ENCODE data around the gene CCM2. TPM values are rescaled to one million over a fixed set of nuclear protein-coding genes. Genes with fewer than 3 reads are reported as not detected.

CCM2 gene
- total RNA-seq, 2 experiments from 2014 or later: 48.8 to 52.8 TPM

GRCh38 chr7:45107356-45107755, 107.4 kb downstream of the CCM2 start:
- DNase-seq: no peak
- Mint-ChIP-seq H3K4me1 (ENCODE audit: low read depth) (peaks cover 55% of the 10 kb centered on the region), H3K36me3 (ENCODE audit: low read depth) (peaks cover 89% of the 10 kb centered on the region), H3K4me3 (peak overlapping the region; percentile 40), H3K27ac (peak overlapping the region; percentile 76), H3K27me3 (no peaks in the 10 kb centered on the region), H3K9me3 (no peaks in the 10 kb centered on the region)
- peaks cover 69% of the 10 kb centered on the region for H3K36me3 ChIP-seq (ENCODE audit: insufficient read depth, low read length)
- ATAC-seq (ENCODE audit: poor library complexity): no peak
- no peak for TF ChIP-seq CTCF (IDR thresholded peaks at IDR 0.05)
- no peak overlapping the region for H3K27ac ChIP-seq (ENCODE audit: low read depth in 1 of 2, low read length in 2 of 2)
- no peak overlapping the region for H3K4me3 ChIP-seq (ENCODE audit: low read length)
- no peaks in the 10 kb centered on the region for H3K27me3 ChIP-seq (ENCODE audit: control insufficient read depth in 1 of 2, insufficient read depth in 2 of 2, low read length in 2 of 2)
- CTCF ChIA-PET: interaction anchor here (2.2 kb wide), 1 partner anchor 15 kb away, joined by 5 read pairs; no protein-coding TSS in a partner anchor
- H3K9me3 ChIP-seq (ENCODE audit: control insufficient read depth in 1 of 2, insufficient read depth in 1 of 2, low read length in 2 of 2): no peaks in the 10 kb centered on the region
- intact Hi-C loops (cut with DNase I, micrococcal nuclease): no loop called here
- H3K4me1 ChIP-seq (ENCODE audit: insufficient read depth, low read length): peaks cover 74% of the 10 kb centered on the region
- POLR2A ChIA-PET: no interaction called here

- Mint-ChIP-seq H3K9me3 (no peaks in the 10 kb centered on the region), H3K27me3 (no peaks in the 10 kb centered on the region), H3K36me3 (ENCODE audit: low read depth) (peaks cover 76% of the 10 kb centered on the region), H3K4me1 (ENCODE audit: low read depth) (peaks cover 61% of the 10 kb centered on the region), H3K27ac (peak overlapping the region; percentile 76), H3K4me3 (peak overlapping the region; percentile 58)
- DNase-seq: peak in 1 of 14 experiments; percentile 11
- POLR2A ChIA-PET: no interaction called here
- no peak for TF ChIP-seq CTCF (IDR thresholded peaks at IDR 0.05)
- CTCF ChIA-PET: no interaction called here
- Histone ChIP-seq H3K27ac (ENCODE audit: low read depth in 1 of 2, low read length in 2 of 2) (peak overlapping the region in 1 of 2 donors; percentile 10), H3K9me3 (ENCODE audit: control insufficient read depth in 1 of 2, insufficient read depth in 1 of 2, low read length in 2 of 2) (no peaks in the 10 kb centered on the region), H3K4me3 (ENCODE audit: low read length) (no peak overlapping the region), H3K36me3 (ENCODE audit: insufficient read depth, low read length) (peaks cover 54% of the 10 kb centered on the region), H3K4me1 (ENCODE audit: insufficient read depth, low read length) (peaks cover 75% of the 10 kb centered on the region), H3K27me3 (ENCODE audit: control insufficient read depth in 1 of 2, insufficient read depth in 2 of 2, low read length in 2 of 2) (no peaks in the 10 kb centered on the region)
- no peak for ATAC-seq (ENCODE audit: poor library complexity)
- intact Hi-C loops (cut with DNase I, micrococcal nuclease): no loop called here
Measured at GRCh38 chr7:45108863-45109262, 108.9 kb downstream of the CCM2 start.

GRCh38 chr7:45111298-45112223, 111.6 kb downstream of the CCM2 start, which contains the start of gene TBRG4:
Gene TBRG4 (minus strand): TSS chr7:45111697. CDS start chr7:45109237, 2,460 bp downstream.
- TF ChIP-seq CTCF (IDR thresholded peaks at IDR 0.05): no peak
- Mint-ChIP-seq H3K27ac (peak within 1 kb of the TSS; percentile 96), H3K4me3 (peak within 1 kb of the TSS; percentile 98), H3K36me3 (ENCODE audit: low read depth) (peaks cover 49% of the 10 kb centered on the region), H3K4me1 (ENCODE audit: low read depth) (peaks cover 55% of the 10 kb centered on the region), H3K9me3 (no peaks in the 10 kb centered on the region), H3K27me3 (peaks cover 9% of the 10 kb centered on the region)
- intact Hi-C loops (cut with DNase I, micrococcal nuclease): loop anchor here (1.0 to 5.0 kb wide), 12 partner anchors 23 to 909 kb away; partner anchors contain the start of genes CCM2 (in 2 of the 2), H2AZ2 (in 2 of the 2), OGDH (in 1 of the 2) and PURB (in 1 of the 2)
- ATAC-seq (ENCODE audit: poor library complexity) (peak; percentile 78), DNase-seq (peak; percentile 86 to 98 (median 91))
- Histone ChIP-seq H3K9me3 (ENCODE audit: control insufficient read depth in 1 of 2, insufficient read depth in 1 of 2, low read length in 2 of 2) (no peaks in the 10 kb centered on the region), H3K27me3 (ENCODE audit: control insufficient read depth in 1 of 2, insufficient read depth in 2 of 2, low read length in 2 of 2) (no peaks in the 10 kb centered on the region), H3K4me3 (ENCODE audit: low read length) (peak within 1 kb of the TSS; percentile 94), H3K36me3 (ENCODE audit: insufficient read depth, low read length) (peaks cover 28% of the 10 kb centered on the region), H3K4me1 (ENCODE audit: insufficient read depth, low read length) (peaks cover 51% of the 10 kb centered on the region), H3K27ac (ENCODE audit: low read depth in 1 of 2, low read length in 2 of 2) (peak within 1 kb of the TSS; percentile 99)
- ChIA-PET POLR2A (interaction anchor here (0.6 to 3.2 kb wide), 25 partner anchors 9 to 1528 kb away, joined by 3 to 36 read pairs (median 8); partner anchors contain the start of genes CCM2, DDX56, H2AZ2 and MYO1G), CTCF (interaction anchor here (1.2 to 2.9 kb wide), 7 partner anchors 12 to 362 kb away, joined by 3 to 14 read pairs (median 4); partner anchors contain the start of gene H2AZ2)
